GM21515 (cell line): ENCODE data around the gene BLTP3B.

ENCODE experiments used
- ATAC-seq: cut with Tn5 transposase; IDR thresholded peaks from one replicate; pipeline ENCODE4 v1.9.1; 2021; ENCODE audit not compliant: unreplicated experiment

Gene BLTP3B

GRCh38 chr12:100123316-100124095 lies 19.2 kb downstream of the BLTP3B start:
- no peak for ATAC-seq

- ATAC-seq: no peak
Measured at GRCh38 chr12:100120355-100120754, 22.3 kb downstream of the BLTP3B start.

DNA sequence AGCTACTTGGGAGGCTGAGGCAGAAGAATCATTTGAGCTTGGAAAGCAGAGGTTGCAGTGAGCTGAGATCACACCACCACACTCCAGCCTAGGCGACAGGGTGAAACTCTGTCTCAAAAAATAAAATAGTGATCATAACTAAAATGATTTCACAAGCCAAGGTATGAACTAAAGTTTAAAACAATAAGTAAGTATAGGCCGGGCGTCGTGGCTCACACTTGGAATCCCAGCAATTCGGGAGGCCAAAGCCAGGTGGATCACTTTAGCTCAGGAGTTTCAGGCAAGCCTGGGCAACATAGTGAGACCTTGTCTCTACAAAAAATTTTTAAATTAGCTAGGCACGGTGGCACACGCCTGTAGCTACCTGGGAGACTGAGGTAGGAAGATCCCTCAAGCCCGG lies 27.4 kb downstream of the BLTP3B start:
- no peak for ATAC-seq

DNA sequence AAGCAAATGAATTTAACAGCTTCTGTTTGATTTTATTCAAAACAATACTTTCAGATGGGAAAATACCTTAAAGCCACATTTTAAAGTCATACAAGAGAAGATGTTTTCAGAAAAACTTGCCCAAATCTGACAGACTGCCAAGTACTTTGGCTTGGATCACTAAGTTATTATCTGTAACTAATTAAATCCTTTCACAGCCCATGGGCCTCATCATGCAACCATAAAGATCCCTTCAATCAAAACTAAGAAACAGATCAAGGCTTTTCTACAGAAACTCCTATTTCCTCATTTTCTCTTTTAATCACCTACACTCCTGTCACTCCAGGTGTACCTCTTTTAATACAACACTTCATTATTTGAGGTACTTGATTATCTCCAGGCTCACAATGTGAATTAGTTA lies 28.1 kb downstream of the BLTP3B start:
- ATAC-seq: no peak

DNA sequence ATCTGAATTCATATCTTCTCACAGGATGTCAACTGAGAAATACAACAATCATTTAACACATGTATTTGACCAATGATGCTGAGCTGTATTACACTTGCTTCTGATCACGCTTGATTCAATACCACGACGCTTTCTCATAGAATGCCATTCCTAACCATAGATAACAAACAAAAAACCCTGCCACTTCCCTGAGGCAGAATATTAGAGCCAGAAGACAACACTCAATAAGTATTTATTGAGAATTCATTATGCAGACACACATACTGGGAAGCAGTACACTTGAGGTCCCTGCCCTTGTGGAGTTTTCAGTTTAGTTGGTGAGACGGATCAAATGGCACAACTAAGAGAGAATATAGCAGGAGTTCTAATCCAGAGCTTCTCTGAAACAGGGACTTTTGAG lies 32.4 kb downstream of the BLTP3B start:
- ATAC-seq: no peak

DNA sequence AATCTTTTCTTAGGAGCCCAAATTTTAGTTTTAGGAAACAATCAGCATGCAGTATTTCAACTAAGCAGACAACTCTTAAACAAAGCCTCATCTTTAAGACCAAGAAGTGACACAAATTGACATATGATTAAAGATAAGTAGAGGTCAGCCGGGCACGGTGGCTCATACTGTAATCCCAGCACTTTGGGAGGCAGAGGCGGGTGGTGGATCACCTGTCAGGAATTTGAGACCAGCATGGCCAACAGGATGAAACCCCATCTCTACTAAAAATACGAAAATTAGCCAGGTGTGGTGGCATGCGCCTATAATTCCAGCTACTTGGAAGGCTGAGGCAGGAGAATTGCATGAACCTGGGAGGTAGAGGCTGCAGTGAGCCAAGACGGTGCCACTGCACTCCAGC lies 35.8 kb downstream of the BLTP3B start:
- no peak for ATAC-seq

- ATAC-seq: no peak
Measured at GRCh38 chr12:100105661-100106060, 37.0 kb downstream of the BLTP3B start.

DNA sequence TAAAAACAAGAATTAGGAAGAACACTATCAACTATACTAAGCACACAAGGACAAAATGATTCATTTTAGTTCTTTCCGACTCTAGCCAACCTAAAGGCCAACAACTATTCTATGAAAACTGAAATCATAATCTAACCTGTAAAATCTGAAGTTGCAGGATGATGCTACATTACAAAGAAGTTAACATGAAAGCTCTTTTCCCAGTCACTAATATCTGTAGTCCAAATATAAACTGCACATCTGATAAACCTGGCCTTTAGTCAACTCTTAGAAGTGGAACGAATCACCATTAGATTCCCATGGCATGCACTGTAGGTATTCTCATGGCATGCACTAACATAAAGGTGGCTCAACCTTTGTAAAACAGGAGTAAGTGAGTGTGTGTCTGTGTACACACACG lies 41.7 kb downstream of the BLTP3B start:
- ATAC-seq: no peak
